Ureter (tissue), 1 donor: Measurements from ENCODE around the gene SGPP1. TPM values are rescaled to one million over a fixed set of nuclear protein-coding genes. Genes with fewer than 3 reads are reported as not detected.
"Not testable (repeated sequence)": the region's sequence is repeated elsewhere in the genome, so short reads cannot be mapped to it uniquely, and the experiment has no call there.

ENCODE experiments used
- DNase-seq: peaks from one replicate; pipeline ENCODE4 v3.0.0-alpha.2; 2020; ENCODE audit warnings: low spot score
- total RNA-seq: library from RNA; stranded (reverse); gene quantifications from one replicate; pipeline ENCODE4 v1.2.4, GENCODE V29; 2023
- donor health status: DM: yes; HTN: yes; CAD: no.

SGPP1 gene
- total RNA-seq, 1 donor from 2014 or later = 14.5 TPM

DNA sequence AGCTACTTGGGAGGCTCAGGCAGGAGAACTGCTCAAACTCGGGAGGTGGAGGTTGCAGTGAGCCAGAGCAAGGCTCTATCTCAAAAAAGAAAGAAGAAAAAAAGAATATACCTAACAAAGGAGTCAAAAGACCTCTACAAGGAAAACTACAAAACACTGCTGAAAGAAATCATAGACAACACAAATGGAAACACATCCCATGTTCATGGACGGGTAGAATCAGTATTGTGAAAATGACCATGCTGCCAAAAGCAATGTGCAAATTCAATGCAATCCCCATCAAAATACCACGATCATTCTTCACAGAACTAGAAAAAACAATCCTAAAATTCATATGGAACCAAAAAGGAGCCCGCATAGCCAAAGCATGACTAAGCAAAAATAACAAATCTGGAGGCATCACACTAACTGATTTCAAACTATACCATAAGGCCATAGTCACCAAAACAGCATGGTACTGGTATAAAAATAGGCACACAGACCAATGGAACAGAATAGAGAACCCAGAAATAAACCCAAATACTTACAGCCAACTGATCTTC is 91.7 kb downstream of the SGPP1 start:
- not testable (repeated sequence) for DNase-seq

Other genes with a start within 250 kb of the SGPP1 start
- gene PPP2R5E, start 184.7 kb downstream of the SGPP1 start, total RNA-seq = 46.2 TPM
- 19.3 TPM for gene WDR89, start 86.2 kb downstream of the SGPP1 start, total RNA-seq
- 113 TPM for gene SYNE2, start 124.9 kb upstream of the SGPP1 start, total RNA-seq